Lung microvascular endothelial cell (primary cell): ENCODE measurements around the gene CDKN2AIP. TPM values are rescaled to one million over a fixed set of nuclear protein-coding genes. Genes with fewer than 3 reads are reported as not detected.
"Not testable (repeated sequence)": the region's sequence is repeated elsewhere in the genome, so short reads cannot be mapped to it uniquely, and the experiment has no call there.

Source experiments
- DNase-seq, 2 donors: peaks; one replicate each; pipeline versions ENCODE4 v3.0.0 to v3.0.0-alpha.2; 2010; ENCODE audit warnings: low read depth in 2 of 2
- total RNA-seq: library from RNA; depleted of rRNA; stranded (reverse); fragments of >200 nt; gene quantifications from 2 replicates; pipeline ENCODE4 v1.2.1, GENCODE V29; 2014

The CDKN2AIP gene
- total RNA-seq, 1 donor from 2014 or later = 13.7 TPM

GRCh38 chr4:183448436-183448835 lies 4.0 kb downstream of the CDKN2AIP start:
- no peak for DNase-seq

DNA sequence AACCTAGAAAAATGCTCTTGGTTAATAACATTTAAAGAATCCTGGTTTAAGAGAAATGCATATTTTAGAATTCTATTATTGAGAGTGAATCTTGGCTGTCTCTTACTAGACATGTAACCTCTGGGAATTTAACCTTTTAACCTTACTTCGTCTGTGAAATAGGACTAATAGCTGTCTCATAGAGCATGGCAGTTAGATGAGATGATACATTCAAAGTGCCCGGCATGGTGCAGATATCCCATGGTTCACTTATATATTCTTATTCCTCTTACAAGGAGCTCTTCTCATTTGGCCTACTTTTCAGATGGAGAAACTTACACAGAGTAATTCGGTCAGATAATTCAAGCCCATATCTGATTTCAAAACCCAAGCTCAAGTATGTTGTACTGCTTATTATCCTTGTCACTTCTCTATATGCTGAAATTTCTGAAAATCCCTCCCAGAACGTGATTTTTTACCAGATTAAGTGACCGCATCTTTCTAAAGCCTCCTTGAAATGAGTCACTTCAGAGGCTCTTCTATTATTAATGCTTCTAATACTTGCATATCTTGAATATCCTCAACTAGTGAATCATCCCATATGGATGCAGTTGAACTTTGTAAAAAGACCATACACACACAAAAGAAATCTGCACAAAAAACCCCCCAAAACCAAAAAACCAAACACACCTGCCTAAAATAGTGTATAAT lies 4.9 kb downstream of the CDKN2AIP start:
- DNase-seq = no peak

DNA sequence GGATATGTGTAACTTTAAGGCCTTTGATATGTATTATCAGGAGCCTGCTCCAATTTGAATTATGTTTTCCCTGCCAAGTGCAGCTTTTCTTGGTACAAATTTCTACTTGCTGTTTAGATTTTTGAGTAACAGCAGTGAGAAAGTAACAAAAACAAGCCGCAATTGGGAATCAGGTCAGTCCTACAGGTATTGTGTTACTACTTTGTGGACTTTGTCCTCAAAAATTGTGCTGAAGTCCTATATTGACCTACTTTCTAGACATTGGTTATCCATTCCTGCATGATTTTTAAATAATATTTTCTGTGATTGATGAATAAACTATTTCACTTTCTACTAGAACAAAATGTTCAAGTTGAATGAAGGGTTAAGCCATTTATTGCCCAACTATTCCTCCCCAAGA lies 5.7 kb downstream of the CDKN2AIP start:
- no peak for DNase-seq

DNA sequence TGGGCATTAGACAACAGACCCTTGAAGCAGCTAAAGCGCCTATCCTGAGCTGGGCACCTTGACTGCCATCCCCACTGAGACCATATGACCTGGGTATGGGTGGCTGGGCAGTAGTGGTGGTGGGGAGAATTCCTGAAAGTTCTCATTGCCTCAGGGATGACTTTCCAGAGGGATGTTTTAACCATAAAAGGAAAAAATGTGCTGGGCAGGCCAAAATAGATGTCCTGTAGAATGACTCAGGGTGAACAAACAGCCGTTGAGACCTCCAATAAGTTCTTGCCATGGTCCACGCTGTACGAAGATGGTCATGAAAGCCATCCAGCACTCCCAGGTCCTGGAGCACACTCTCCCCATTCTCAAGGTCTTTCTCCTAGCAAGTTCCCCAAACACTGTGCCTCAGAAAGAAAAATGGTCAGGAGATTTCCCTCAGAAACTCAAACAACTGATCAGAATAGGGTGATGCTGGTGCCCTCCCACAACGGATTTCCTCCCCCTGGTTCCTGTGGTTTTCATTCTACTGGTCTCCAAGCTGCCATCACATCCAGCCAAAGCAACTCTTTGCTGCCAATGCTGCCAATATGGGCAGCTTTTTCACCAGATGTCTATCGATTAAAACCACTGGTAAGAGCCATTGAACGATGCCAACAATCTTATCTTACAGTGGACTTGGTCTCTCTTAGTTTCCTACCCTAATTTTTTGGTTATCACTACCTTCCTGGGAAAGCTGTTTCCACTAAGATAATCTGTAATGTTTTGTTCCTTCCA lies 11.2 kb downstream of the CDKN2AIP start:
- DNase-seq = no peak

- DNase-seq = no peak
Observed at GRCh38 chr4:183458005-183458404, 13.6 kb downstream of the CDKN2AIP start.

DNA sequence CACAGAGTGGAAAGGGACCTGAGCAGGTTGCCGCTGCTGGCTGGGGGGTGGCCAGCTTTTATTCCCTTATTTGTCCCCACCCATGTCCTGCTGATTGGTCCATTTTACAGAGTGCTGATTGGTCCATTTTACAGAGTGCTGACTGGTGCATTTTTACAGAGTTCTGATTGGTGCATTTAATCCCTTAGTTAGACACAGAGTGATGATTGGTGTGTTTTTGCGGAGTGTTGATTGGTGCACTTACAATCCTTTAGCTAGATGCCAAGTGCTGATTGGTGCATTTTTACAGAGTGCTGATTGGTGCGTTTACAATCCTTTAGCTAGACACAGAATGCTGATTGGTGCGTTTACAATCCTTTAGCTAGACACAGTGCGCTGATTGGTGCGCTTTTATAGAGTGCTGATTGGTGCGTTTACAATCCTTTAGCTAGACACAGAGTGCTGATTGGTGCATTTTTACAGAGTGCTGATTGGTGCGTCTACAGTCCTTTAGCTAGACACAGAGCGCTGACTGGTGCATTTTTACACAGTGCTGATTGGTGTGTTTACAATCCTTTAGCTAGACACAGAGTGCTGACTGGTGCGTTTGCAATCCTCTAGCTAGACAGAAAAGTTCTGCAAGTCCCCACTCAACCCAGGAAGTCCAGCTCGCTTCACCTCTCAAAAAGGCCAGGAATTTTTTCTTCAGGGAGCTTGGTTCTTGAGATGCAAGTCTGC lies 19.6 kb downstream of the CDKN2AIP start:
- DNase-seq = not testable (repeated sequence)

GRCh38 chr4:183465879-183466278 lies 21.4 kb downstream of the CDKN2AIP start:
- not testable (repeated sequence) for DNase-seq

DNA sequence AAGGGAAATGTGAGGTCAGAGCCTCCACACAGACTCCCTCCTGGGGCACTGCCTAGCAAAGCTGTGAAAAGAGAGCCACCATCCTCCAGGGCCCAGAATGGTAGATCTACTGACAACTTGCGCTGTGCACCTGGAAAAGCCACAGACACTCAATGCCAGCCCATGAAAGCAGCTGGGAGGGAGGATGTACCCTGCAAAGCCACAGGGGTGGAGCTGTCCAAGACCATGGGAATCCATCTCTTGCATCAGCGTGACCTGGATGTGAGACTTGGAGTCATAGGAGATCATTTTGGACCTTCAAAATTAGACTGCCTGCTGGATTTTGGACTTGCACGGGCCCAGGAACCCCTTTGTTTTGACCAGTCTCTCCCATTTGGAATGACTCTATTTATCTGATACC lies 22.8 kb downstream of the CDKN2AIP start:
- DNase-seq = no peak

DNA sequence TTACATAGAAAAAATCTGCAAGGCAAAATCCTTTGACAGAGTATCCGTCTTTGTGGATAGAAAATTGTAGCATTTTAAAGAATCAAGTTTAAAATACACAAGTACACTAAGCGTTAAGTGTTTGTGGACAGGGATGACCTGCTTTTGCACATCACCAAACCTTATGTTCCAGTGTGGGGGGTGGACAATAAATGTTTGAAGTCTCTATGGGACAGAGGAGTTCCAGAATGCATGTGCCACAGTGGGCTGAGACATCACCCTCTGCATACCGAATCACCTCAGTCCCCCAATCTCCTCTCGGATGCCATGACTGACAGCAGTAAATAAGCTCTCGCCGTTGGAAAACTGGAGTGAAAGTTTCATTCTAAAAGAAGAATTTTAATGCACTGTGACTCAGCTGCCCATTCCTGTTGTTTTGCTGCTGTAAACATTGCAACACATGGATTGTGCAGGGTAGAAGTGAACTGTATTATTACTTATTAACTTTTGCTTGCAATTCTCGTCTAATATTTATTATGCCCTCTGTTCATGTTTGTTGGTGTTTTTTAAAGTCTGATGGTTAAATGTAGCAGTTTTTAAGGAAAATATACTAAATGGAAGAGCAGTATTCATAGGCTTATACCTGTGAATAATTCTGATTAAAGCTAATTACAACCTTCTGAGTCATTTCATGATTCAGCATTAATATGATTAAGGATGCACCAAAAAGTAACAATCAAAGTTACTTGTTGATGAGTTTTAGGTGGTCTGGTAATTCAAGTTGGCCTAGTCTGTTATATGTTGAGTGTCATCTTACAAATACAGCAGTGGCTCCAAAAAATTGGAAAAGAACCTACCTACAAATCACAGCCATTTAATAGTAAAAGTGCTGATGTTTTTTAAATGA lies 24.0 kb downstream of the CDKN2AIP start:
- no peak for DNase-seq

- DNase-seq = no peak
Observed at GRCh38 chr4:183469285-183469684, 24.8 kb downstream of the CDKN2AIP start.

DNA sequence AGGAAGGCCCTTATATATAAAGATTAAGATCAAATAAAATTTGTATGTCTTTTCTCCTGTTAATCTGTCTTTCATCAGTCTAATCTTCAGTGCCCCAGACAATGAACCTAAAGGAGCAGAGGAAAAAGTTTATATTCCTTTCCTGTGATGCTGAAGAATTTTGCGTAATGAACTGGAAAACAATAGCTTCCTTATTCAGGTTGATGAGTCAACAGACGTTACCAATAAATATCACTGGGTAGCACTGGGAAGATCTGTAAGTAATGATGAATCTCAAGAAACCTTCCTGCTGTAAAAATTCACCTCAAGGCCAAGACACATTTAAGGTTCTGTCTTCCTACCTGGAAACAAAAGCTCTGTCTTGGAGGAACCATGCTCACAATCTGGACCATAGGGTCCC lies 25.5 kb downstream of the CDKN2AIP start:
- peak in 1 of 2 donors; percentile 70 for DNase-seq

GRCh38 chr4:183470821-183471220 lies 26.4 kb downstream of the CDKN2AIP start:
- no peak for DNase-seq

DNA sequence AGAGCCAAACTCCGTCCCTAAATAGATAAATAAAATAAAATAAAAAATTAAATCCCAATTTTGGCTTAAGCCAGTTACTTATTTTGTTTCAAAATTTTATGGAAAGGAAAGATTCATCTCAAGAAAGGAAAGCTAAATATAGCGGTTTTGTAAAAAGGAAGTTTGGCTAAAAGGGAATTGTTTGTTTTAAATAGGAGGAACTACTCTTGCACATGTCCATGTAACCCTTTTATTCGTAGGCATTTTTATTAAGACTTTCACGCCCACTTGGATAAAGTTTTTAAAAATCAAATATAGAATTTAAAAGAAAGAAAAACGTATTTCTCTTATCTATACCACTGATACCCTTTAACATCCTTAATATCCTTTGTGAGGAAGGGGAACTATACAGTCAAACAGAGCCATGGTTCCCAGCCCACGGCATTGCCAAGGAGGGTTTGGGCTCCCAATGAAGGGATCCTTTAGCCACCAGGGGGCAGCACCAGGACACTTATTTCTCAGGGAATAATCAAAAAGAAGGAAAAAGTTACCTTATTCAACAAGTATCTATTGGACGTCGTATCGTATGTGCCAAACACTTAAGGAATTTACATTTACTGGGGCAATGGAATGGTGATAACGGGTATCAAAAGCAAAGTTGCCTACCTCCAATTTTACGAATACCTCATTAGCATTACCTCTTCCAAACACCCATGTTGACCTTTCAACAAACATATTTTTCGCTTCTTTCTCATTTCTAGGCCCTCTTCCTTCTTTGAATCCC lies 27.7 kb downstream of the CDKN2AIP start:
- DNase-seq = peak; percentile 72 to 77

GRCh38 chr4:183478123-183478522 lies 33.7 kb downstream of the CDKN2AIP start:
- DNase-seq = no peak

- no peak for DNase-seq
Observed at GRCh38 chr4:183478926-183479325, 34.5 kb downstream of the CDKN2AIP start.

DNA sequence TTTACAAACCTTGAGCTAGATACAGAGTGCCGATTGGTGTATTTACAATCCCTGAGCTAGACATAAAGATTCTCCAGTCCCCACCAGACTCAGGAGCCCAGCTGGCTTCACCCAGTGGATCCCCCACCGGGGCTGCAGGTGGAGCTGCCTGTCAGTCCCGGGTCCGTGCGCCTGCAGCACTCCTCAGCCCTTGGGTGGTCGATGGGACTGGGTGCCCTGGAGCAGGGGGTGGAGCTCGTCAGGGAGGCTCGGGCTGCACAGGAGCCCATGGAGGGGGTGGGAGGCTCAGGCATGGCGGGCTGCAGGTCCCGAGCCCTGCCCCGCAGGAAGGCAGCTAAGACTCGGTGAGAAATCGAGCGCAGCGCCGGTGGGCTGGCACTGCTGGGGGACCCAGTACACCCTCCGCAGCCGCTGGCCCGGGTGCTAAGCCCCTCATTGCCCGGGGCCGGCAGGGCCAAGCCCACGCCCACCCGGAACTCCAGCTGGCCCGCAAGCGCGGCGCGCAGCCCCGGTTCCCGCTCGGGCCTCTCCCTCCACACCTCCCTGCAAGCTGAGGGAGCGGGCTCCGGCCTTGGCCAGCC lies 38.2 kb downstream of the CDKN2AIP start:
- DNase-seq = not testable (repeated sequence)

GRCh38 chr4:183483997-183484396 lies 39.6 kb downstream of the CDKN2AIP start:
- DNase-seq = no peak

GRCh38 chr4:183485411-183486160 lies 41.1 kb downstream of the CDKN2AIP start:
- no peak for DNase-seq

GRCh38 chr4:183492791-183493222 lies 48.4 kb downstream of the CDKN2AIP start:
- DNase-seq = peak in 1 of 2 donors; percentile 34
